Hepatocyte (in vitro differentiated cells): ENCODE data around the gene MTA2.

Source experiments
- EZH2phosphoT487 ChIP-seq: fragments of 200-600 bp; sonication (generic); IDR thresholded peaks from one replicate; pipeline ENCODE4 v1.6.1; 2018; ENCODE audit warnings: antibody characterized with exemption, mild to moderate bottlenecking, low read depth, moderate library complexity; ENCODE audit not compliant: unreplicated experiment, severe bottlenecking
- TF ChIP-seq, protein P1 (sequence below): fragments of 200-600 bp; sonication (generic); IDR thresholded peaks from 2 replicates; pipeline ENCODE4 v1.5.1; 2016; ENCODE audit warnings: antibody characterized with exemption, mild to moderate bottlenecking; ENCODE audit not compliant: poor library complexity

DNA sequence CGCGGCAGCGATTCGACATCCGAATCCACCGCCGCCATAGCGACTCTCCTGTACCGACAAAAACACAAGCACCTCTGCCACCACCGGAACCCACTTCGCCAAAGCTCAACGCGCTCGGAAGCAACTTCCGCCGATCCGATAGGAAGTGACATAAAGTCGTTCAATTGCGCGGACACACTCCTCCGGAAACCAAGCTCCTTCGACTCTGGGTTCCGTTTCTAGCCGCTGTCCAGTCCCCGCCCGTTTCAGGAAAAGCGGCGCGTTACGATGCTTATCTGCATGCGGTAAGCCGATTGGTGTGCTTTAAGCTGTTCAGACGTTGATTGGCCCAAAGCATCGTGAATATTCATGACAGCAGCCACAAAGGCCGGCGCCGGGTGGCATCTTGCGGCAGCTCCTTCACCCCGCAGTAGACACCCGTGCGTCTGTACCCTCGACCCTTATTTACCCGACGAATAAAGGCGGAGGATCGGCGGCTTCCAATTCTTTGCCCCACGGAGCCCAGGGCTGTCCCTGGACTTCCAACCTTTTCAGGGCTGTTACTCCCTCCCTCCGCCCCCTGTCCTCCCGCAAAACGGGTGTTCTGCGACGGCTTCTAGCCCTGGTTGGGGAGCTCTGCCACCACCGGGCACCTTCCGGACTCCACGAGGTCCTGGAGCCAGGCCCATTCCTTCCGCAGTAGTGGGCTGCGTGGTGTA is 10.1 kb downstream of the MTA2 start, which contains the start of gene TUT1:
- TF ChIP-seq, protein P1, sequence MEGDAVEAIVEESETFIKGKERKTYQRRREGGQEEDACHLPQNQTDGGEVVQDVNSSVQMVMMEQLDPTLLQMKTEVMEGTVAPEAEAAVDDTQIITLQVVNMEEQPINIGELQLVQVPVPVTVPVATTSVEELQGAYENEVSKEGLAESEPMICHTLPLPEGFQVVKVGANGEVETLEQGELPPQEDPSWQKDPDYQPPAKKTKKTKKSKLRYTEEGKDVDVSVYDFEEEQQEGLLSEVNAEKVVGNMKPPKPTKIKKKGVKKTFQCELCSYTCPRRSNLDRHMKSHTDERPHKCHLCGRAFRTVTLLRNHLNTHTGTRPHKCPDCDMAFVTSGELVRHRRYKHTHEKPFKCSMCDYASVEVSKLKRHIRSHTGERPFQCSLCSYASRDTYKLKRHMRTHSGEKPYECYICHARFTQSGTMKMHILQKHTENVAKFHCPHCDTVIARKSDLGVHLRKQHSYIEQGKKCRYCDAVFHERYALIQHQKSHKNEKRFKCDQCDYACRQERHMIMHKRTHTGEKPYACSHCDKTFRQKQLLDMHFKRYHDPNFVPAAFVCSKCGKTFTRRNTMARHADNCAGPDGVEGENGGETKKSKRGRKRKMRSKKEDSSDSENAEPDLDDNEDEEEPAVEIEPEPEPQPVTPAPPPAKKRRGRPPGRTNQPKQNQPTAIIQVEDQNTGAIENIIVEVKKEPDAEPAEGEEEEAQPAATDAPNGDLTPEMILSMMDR = peak; percentile 18
- no peak for TF ChIP-seq EZH2phosphoT487
